ENCODE measurements around the gene TFDP3.

Gene TFDP3

GRCh38 chrX:133218329-133218728 lies at the start of gene TFDP3:
Gene TFDP3 (minus strand): TSS chrX:133218354. CDS start chrX:133218259, 95 bp downstream.
- no peak for TF ChIP-seq CTCF (IDR thresholded peaks at IDR 0.05; ENCODE audit: insufficient read depth, low read depth, low read length, missing control alignments)
- DNase-seq (ENCODE audit: low read depth) = no peak

GRCh38 chrX:133267621-133268020 lies 49.5 kb upstream of the TFDP3 start:
- H3K4me3 ChIP-seq (ENCODE audit: low read length) = no peak overlapping the region
- no peak for DNase-seq (ENCODE audit: low read depth)
- no peak for TF ChIP-seq CTCF (IDR thresholded peaks at IDR 0.05; ENCODE audit: insufficient read depth, low read depth, low read length, missing control alignments)

More at GRCh38 chrX:133218329-133218728, at the start of gene TFDP3:
- no peak within 1 kb of the TSS for H3K4me3 ChIP-seq (ENCODE audit: low read length)

- no peak for DNase-seq (ENCODE audit: low read depth)
- no peak for TF ChIP-seq CTCF (IDR thresholded peaks at IDR 0.05; ENCODE audit: insufficient read depth, low read depth, low read length, missing control alignments)
- no peak overlapping the region for H3K4me3 ChIP-seq (ENCODE audit: low read length)
Measured at GRCh38 chrX:133265331-133265730, 47.2 kb upstream of the TFDP3 start.

GRCh38 chrX:133258481-133258880 lies 40.3 kb upstream of the TFDP3 start:
- DNase-seq (ENCODE audit: low read depth) = peak; percentile 52
- H3K4me3 ChIP-seq (ENCODE audit: low read length) = no peak overlapping the region
- TF ChIP-seq CTCF (IDR thresholded peaks at IDR 0.05; ENCODE audit: insufficient read depth, low read depth, low read length, missing control alignments) = no peak

GRCh38 chrX:133254666-133255065 lies 36.5 kb upstream of the TFDP3 start:
- no peak for TF ChIP-seq CTCF (IDR thresholded peaks at IDR 0.05; ENCODE audit: insufficient read depth, low read depth, low read length, missing control alignments)
- H3K4me3 ChIP-seq (ENCODE audit: low read length) = no peak overlapping the region
- DNase-seq (ENCODE audit: low read depth) = peak; percentile 72

GRCh38 chrX:133251204-133251603 lies 33.0 kb upstream of the TFDP3 start:
- H3K4me3 ChIP-seq (ENCODE audit: low read length) = no peak overlapping the region
- DNase-seq (ENCODE audit: low read depth) = no peak
- TF ChIP-seq CTCF (IDR thresholded peaks at IDR 0.05; ENCODE audit: insufficient read depth, low read depth, low read length, missing control alignments) = no peak
